HEK293 (cell line): ENCODE results near the gene RNF215.

ENCODE experiments used
- CTCF ChIA-PET: fragments of 350-600 bp; formaldehyde crosslinking; extraction: SDS; loops from one replicate; lab custom pipeline; 2021; ENCODE audit warnings: antibody characterized with exemption; lab: Yijun Ruan, JAX
- POLR2A ChIA-PET: fragments of 300-600 bp; formaldehyde crosslinking; extraction: SDS; loops from one replicate; lab custom pipeline; 2020; ENCODE audit warnings: antibody characterized with exemption, inconsistent platforms; lab: Yijun Ruan, JAX
- H3K27ac ChIP-seq: fragments of 200-500 bp; sonication (Bioruptor generic); 2 replicates; pipeline ENCODE4 v1.5.1; 2014; ENCODE audit warnings: low read depth, low read length, control low read depth, inconsistent platforms; ENCODE audit errors: extremely low read depth
- H3K36me3 ChIP-seq, 2 experiments: fragments of 200-500 bp in 1 of 2; sonication (Bioruptor generic) in 1 of 2; 1 replicate in 1 of 2; 2 replicates in 1 of 2; pipeline ENCODE4 v1.5.1; 2014 to 2017; ENCODE audit warnings: inconsistent platforms in 2 of 2, low read length in 2 of 2; ENCODE audit not compliant: control insufficient read depth in 2 of 2, insufficient read depth in 1 of 2
- H3K4me1 ChIP-seq: fragments of 200-500 bp; sonication (Bioruptor generic); 2 replicates; pipeline ENCODE4 v1.5.1; 2014; ENCODE audit warnings: mild to moderate bottlenecking, low read length, inconsistent platforms; ENCODE audit not compliant: control insufficient read depth, insufficient read depth
- H3K4me3 ChIP-seq: 2 replicates; pipeline ENCODE4 v1.5.1; 2011; ENCODE audit warnings: low read depth, mild to moderate bottlenecking, control low read depth, low read length, moderate library complexity
- H3K9me3 ChIP-seq: fragments of 200-500 bp; sonication (Bioruptor generic); 2 replicates; pipeline ENCODE4 v1.5.1; 2014; ENCODE audit warnings: low read depth, low read length, inconsistent platforms; ENCODE audit not compliant: control insufficient read depth, insufficient read depth
- HIC1 ChIP-seq: fragments of 450-650 bp; formaldehyde crosslinking; IDR thresholded peaks from 2 replicates; pipeline ENCODE4 v1.5.1; 2016; ENCODE audit warnings: missing biosample characterization, missing genetic modification characterization
- MEIS1 ChIP-seq: sonication (generic); formaldehyde crosslinking; IDR thresholded peaks from 2 replicates; pipeline ENCODE4 v1.8.1; 2022; ENCODE audit warnings: missing genetic modification reagents, mild to moderate bottlenecking, borderline replicate concordance
- MYNN ChIP-seq: fragments of 450-650 bp; formaldehyde crosslinking; IDR thresholded peaks from 2 replicates; pipeline ENCODE4 v1.5.1; 2016; ENCODE audit warnings: missing biosample characterization, missing genetic modification characterization, borderline replicate concordance
- PRDM1 ChIP-seq: fragments of 450-650 bp; formaldehyde crosslinking; IDR thresholded peaks from 2 replicates; pipeline ENCODE4; 2016; ENCODE audit warnings: missing biosample characterization, missing genetic modification characterization
- REST ChIP-seq: fragments of 450-650 bp; formaldehyde crosslinking; IDR thresholded peaks from 2 replicates; pipeline ENCODE4 v1.5.1; 2016; ENCODE audit warnings: missing biosample characterization, missing genetic modification characterization
- SP3 ChIP-seq: fragments of 450-650 bp; formaldehyde crosslinking; IDR thresholded peaks from 2 replicates; pipeline ENCODE4 v1.5.1; 2016; ENCODE audit warnings: missing biosample characterization, missing genetic modification characterization
- SP7 ChIP-seq: fragments of 450-650 bp; formaldehyde crosslinking; IDR thresholded peaks from 2 replicates; pipeline ENCODE4 v1.5.1; 2016; ENCODE audit warnings: missing biosample characterization, missing genetic modification characterization
- WT1 ChIP-seq: fragments of 450-650 bp; formaldehyde crosslinking; IDR thresholded peaks from 2 replicates; pipeline ENCODE4 v1.5.1; 2016; ENCODE audit warnings: missing biosample characterization, missing genetic modification characterization
- ZBTB17 ChIP-seq: fragments of 450-650 bp; formaldehyde crosslinking; IDR thresholded peaks from 2 replicates; pipeline ENCODE4 v1.5.1; 2016; ENCODE audit warnings: missing biosample characterization, missing genetic modification characterization
- ZBTB48 ChIP-seq: fragments of 450-650 bp; formaldehyde crosslinking; IDR thresholded peaks from 2 replicates; pipeline ENCODE4 v1.5.1; 2016; ENCODE audit warnings: missing biosample characterization, missing genetic modification characterization
- ZNF155 ChIP-seq: fragments of 450-650 bp; formaldehyde crosslinking; IDR thresholded peaks from 2 replicates; pipeline ENCODE4 v1.5.1; 2016; ENCODE audit warnings: missing biosample characterization, missing genetic modification characterization
- ZNF175 ChIP-seq: fragments of 450-650 bp; formaldehyde crosslinking; IDR thresholded peaks from 2 replicates; pipeline ENCODE4 v1.5.1; 2016; ENCODE audit warnings: missing biosample characterization, missing genetic modification characterization
- ZNF2 ChIP-seq: fragments of 450-650 bp; formaldehyde crosslinking; IDR thresholded peaks from 2 replicates; pipeline ENCODE4 v1.5.1; 2016; ENCODE audit warnings: missing biosample characterization, missing genetic modification characterization
- ZNF221 ChIP-seq: fragments of 450-650 bp; formaldehyde crosslinking; IDR thresholded peaks from 2 replicates; pipeline ENCODE4 v1.5.1; 2017; ENCODE audit warnings: missing biosample characterization, missing genetic modification characterization, borderline replicate concordance
- ZNF223 ChIP-seq: fragments of 450-650 bp; formaldehyde crosslinking; IDR thresholded peaks from 2 replicates; pipeline ENCODE4 v1.5.1; 2016; ENCODE audit warnings: missing biosample characterization, missing genetic modification characterization
- ZNF335 ChIP-seq: fragments of 450-650 bp; formaldehyde crosslinking; conservative IDR thresholded peaks from 2 replicates; pipeline ENCODE4 v1.5.1; 2016; ENCODE audit warnings: missing biosample characterization, missing genetic modification characterization
- ZNF394 ChIP-seq: fragments of 450-650 bp; formaldehyde crosslinking; IDR thresholded peaks from 2 replicates; pipeline ENCODE4 v1.5.1; 2016; ENCODE audit warnings: missing biosample characterization, missing genetic modification characterization, mild to moderate bottlenecking, moderate library complexity, borderline replicate concordance
- ZNF558 ChIP-seq: fragments of 450-650 bp; formaldehyde crosslinking; IDR thresholded peaks from 2 replicates; pipeline ENCODE4 v1.5.1; 2016; ENCODE audit warnings: missing biosample characterization, missing genetic modification characterization
- ZNF600 ChIP-seq: fragments of 450-650 bp; formaldehyde crosslinking; IDR thresholded peaks from 2 replicates; pipeline ENCODE4 v1.5.1; 2016; ENCODE audit warnings: missing biosample characterization, missing genetic modification characterization
- ZNF645 ChIP-seq: fragments of 450-650 bp; formaldehyde crosslinking; IDR thresholded peaks from 2 replicates; pipeline ENCODE4; 2016; ENCODE audit warnings: missing biosample characterization, missing genetic modification characterization
- ZNF658 ChIP-seq: fragments of 450-650 bp; formaldehyde crosslinking; IDR thresholded peaks from 2 replicates; pipeline ENCODE4; 2016; ENCODE audit warnings: missing biosample characterization, missing genetic modification characterization
- ZNF76 ChIP-seq: fragments of 450-650 bp; formaldehyde crosslinking; IDR thresholded peaks from 2 replicates; pipeline ENCODE4; 2016; ENCODE audit warnings: low read depth, missing biosample characterization, missing genetic modification characterization, borderline replicate concordance
- ZNF776 ChIP-seq: fragments of 450-650 bp; formaldehyde crosslinking; IDR thresholded peaks from 2 replicates; pipeline ENCODE4 v1.5.0; 2017; ENCODE audit warnings: missing biosample characterization, missing genetic modification characterization, borderline replicate concordance
- ZNF830 ChIP-seq: fragments of 450-650 bp; IDR thresholded peaks from 2 replicates; pipeline ENCODE4 v1.5.0; 2018; ENCODE audit warnings: missing biosample characterization, missing genetic modification characterization, low read depth, mild to moderate bottlenecking, moderate library complexity
- ZXDB ChIP-seq: fragments of 450-650 bp; formaldehyde crosslinking; IDR thresholded peaks from 2 replicates; pipeline ENCODE4 v1.5.1; 2016; ENCODE audit warnings: missing biosample characterization, missing genetic modification characterization
- TF ChIP-seq, protein P1 (sequence below): fragments of 450-650 bp; IDR thresholded peaks from 2 replicates; pipeline ENCODE4 v1.5.1; 2018; ENCODE audit warnings: missing biosample characterization, mild to moderate bottlenecking, missing genetic modification characterization
- TF ChIP-seq, protein P2 (sequence below): fragments of 450-650 bp; formaldehyde crosslinking; IDR thresholded peaks from 2 replicates; pipeline ENCODE4 v1.5.1; 2016; ENCODE audit warnings: missing biosample characterization, missing genetic modification characterization

The RNF215 gene

GRCh38 chr22:30386960-30387827 lies at the start of gene RNF215:
Gene RNF215, minus strand, starts transcription at chr22:30387411. Its CDS starts 98 bp downstream, at chr22:30387313.
- H3K27ac ChIP-seq = peak within 1 kb of the TSS; percentile 76; the same call in 1 of the 2 replicates
- no peaks in the 10 kb centered on the region for H3K9me3 ChIP-seq
- H3K4me3 ChIP-seq = peak within 1 kb of the TSS; percentile 62
- ChIA-PET CTCF (interaction anchor here (0.5 to 5.9 kb wide), 34 partner anchors 8 to 980 kb away, joined by 3 to 80 read pairs (median 3); partner anchors contain the start of genes CASTOR1, CCDC157, PIK3IP1 and SEC14L2), POLR2A (interaction anchor here (0.6 to 1.2 kb wide), 6 partner anchors 9 to 145 kb away, joined by 3 to 8 read pairs (median 4); partner anchors contain the start of genes CCDC157, SEC14L2 and SF3A1)
- H3K4me1 ChIP-seq = peaks cover 2% of the 10 kb centered on the region; the same call in 1 of the 2 replicates
- H3K36me3 ChIP-seq = peaks cover 0 to 29% of the 10 kb centered on the region in 2 experiments; a peak in 2 of 3 replicates
- TF ChIP-seq REST (tag by site-specific recombination) (no peak), SP3 (tag by site-specific recombination) (peak; percentile 38; the same call in 1 of the 2 replicates), ZNF776 (tag by site-specific recombination) (no peak), ZNF600 (tag by site-specific recombination) (peak; percentile 45; the same call in 1 of the 2 replicates), ZNF335 (tag by site-specific recombination) (peak; percentile 96), ZXDB (tag by site-specific recombination) (peak; percentile 81), ZBTB48 (tag by site-specific recombination) (peak; percentile 64), ZNF2 (0 out of 2 replicates have a peak, but pooled peaks have one; percentile 61), WT1 (no peak), ZNF394 (tag by site-specific recombination) (no peak), ZNF175 (no peak), MEIS1 (no peak), ZNF658 (no peak), MYNN (tag by site-specific recombination) (no peak), ZNF558 (no peak), ZNF155 (tag by site-specific recombination) (no peak), ZBTB17 (tag by site-specific recombination) (no peak), ZNF223 (tag by site-specific recombination) (no peak), ZNF830 (tag by site-specific recombination) (no peak), HIC1 (tag by site-specific recombination) (no peak), ZNF221 (tag by site-specific recombination) (no peak), PRDM1 (tag by site-specific recombination) (no peak), SP7 (peak; percentile 37; the same call in 1 of the 2 replicates), ZNF645 (tag by site-specific recombination) (no peak; the same call in 1 of the 2 replicates), ZNF76 (no peak)
- TF ChIP-seq, protein P1, sequence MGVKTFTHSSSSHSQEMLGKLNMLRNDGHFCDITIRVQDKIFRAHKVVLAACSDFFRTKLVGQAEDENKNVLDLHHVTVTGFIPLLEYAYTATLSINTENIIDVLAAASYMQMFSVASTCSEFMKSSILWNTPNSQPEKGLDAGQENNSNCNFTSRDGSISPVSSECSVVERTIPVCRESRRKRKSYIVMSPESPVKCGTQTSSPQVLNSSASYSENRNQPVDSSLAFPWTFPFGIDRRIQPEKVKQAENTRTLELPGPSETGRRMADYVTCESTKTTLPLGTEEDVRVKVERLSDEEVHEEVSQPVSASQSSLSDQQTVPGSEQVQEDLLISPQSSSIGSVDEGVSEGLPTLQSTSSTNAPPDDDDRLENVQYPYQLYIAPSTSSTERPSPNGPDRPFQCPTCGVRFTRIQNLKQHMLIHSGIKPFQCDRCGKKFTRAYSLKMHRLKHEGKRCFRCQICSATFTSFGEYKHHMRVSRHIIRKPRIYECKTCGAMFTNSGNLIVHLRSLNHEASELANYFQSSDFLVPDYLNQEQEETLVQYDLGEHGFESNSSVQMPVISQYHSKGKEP (tag by site-specific recombination) = no peak
- TF ChIP-seq, protein P2, sequence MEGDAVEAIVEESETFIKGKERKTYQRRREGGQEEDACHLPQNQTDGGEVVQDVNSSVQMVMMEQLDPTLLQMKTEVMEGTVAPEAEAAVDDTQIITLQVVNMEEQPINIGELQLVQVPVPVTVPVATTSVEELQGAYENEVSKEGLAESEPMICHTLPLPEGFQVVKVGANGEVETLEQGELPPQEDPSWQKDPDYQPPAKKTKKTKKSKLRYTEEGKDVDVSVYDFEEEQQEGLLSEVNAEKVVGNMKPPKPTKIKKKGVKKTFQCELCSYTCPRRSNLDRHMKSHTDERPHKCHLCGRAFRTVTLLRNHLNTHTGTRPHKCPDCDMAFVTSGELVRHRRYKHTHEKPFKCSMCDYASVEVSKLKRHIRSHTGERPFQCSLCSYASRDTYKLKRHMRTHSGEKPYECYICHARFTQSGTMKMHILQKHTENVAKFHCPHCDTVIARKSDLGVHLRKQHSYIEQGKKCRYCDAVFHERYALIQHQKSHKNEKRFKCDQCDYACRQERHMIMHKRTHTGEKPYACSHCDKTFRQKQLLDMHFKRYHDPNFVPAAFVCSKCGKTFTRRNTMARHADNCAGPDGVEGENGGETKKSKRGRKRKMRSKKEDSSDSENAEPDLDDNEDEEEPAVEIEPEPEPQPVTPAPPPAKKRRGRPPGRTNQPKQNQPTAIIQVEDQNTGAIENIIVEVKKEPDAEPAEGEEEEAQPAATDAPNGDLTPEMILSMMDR (tag by site-specific recombination) = peak; percentile 98
